Cardiac muscle cell (in vitro differentiated cells and primary cell): Measurements from ENCODE around the gene PI4KB. TPM values are rescaled to one million over a fixed set of nuclear protein-coding genes. Genes with fewer than 3 reads are reported as not detected.

Experiments used
- DNase-seq, 2 donors: peaks; one replicate each; pipeline versions ENCODE4 v3.0.0 to v3.0.0-alpha.2; 2010 to 2017; ENCODE audit warnings: low read depth in 1 of 2, low spot score in 1 of 2
- H3K27ac ChIP-seq: fragments of 200-600 bp; sonication (generic); 2 replicates; pipeline ENCODE4 v1.5.1; 2016
- H3K27me3 ChIP-seq: fragments of 200-600 bp; sonication (generic); 2 replicates; pipeline ENCODE4 v1.6.0; 2016; ENCODE audit warnings: control low read depth
- H3K36me3 ChIP-seq: fragments of 200-600 bp; sonication (generic); 2 replicates; pipeline ENCODE4 v1.5.1; 2016; ENCODE audit warnings: control low read depth
- H3K4me1 ChIP-seq: fragments of 200-600 bp; sonication (generic); 2 replicates; pipeline ENCODE4 v1.8.1; 2017; ENCODE audit warnings: low read depth, mild to moderate bottlenecking, mixed run types
- H3K4me3 ChIP-seq: fragments of 200-600 bp; sonication (generic); 2 replicates; pipeline ENCODE4 v1.5.1; 2016; ENCODE audit warnings: mild to moderate bottlenecking
- H3K9me3 ChIP-seq: fragments of 200-600 bp; sonication (generic); 2 replicates; pipeline ENCODE4 v1.5.1; 2017; ENCODE audit warnings: low read depth, mild to moderate bottlenecking, control low read depth
- polyA plus RNA-seq: library from polyadenylated mRNA; unstranded; fragments of >200 nt; fragmentation: Nextera tagmentation; extraction: Ambion mirVana; gene quantifications from 2 replicates; pipeline ENCODE4 v1.2.1, GENCODE V29; 2016
- total RNA-seq: library from RNA; depleted of rRNA; stranded (reverse); fragments of >200 nt; gene quantifications from 2 replicates; pipeline ENCODE4 v1.2.3, GENCODE V29; 2016
- TF ChIP-seq, protein P1 (sequence below): IDR thresholded peaks from 2 replicates; pipeline ENCODE4 v1.5.1; 2012; ENCODE audit warnings: low read depth, mild to moderate bottlenecking, low read length

PI4KB gene
- total and polyA plus RNA-seq, 2 experiments from 2014 or later = 46.0 to 53.5 TPM

DNA sequence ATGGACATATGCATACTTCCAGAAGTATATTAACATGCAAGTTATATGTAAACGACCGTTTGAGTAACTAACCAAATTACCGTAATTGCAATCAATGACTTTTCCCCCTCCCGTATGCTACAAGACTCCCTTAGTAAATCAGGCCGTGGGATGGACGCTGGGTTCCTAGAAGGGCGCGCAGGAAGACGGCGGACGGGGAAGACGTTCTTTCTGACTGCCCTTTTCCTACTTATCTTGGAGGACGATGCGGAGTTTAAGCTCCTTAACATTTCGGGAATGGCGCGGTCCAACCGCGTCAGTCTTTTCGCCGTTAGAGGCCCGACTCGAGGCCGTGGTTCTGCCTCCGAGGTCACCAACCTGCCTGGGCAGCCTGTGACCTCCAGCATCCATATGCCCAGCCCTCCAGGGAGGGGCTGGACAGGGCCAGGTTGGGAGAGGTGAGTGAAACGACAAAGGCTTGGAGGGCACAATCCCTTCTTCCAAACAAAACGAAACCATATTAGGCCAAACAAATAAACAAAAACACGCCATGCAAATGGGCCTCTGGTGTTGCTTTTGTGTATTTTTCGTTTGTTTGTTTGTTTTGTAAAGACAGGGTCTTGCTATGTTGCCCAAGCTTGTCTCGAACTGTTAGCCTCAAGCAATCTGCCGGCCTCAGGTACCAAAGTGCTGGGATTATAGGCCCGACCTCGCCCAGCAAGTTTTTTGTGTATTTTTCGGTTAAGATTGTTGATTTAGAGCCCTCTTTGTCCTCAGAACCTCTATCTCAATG is 873 bp upstream of the PI4KB start:
- Histone ChIP-seq H3K9me3 (no peaks in the 10 kb centered on the region), H3K36me3 (no peaks in the 10 kb centered on the region), H3K4me3 (peak overlapping the region; percentile 97), H3K27me3 (no peaks in the 10 kb centered on the region), H3K27ac (peak overlapping the region; percentile 99), H3K4me1 (peaks cover 14% of the 10 kb centered on the region)
- TF ChIP-seq, protein P1, sequence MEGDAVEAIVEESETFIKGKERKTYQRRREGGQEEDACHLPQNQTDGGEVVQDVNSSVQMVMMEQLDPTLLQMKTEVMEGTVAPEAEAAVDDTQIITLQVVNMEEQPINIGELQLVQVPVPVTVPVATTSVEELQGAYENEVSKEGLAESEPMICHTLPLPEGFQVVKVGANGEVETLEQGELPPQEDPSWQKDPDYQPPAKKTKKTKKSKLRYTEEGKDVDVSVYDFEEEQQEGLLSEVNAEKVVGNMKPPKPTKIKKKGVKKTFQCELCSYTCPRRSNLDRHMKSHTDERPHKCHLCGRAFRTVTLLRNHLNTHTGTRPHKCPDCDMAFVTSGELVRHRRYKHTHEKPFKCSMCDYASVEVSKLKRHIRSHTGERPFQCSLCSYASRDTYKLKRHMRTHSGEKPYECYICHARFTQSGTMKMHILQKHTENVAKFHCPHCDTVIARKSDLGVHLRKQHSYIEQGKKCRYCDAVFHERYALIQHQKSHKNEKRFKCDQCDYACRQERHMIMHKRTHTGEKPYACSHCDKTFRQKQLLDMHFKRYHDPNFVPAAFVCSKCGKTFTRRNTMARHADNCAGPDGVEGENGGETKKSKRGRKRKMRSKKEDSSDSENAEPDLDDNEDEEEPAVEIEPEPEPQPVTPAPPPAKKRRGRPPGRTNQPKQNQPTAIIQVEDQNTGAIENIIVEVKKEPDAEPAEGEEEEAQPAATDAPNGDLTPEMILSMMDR = no peak
- no peak for DNase-seq

DNA sequence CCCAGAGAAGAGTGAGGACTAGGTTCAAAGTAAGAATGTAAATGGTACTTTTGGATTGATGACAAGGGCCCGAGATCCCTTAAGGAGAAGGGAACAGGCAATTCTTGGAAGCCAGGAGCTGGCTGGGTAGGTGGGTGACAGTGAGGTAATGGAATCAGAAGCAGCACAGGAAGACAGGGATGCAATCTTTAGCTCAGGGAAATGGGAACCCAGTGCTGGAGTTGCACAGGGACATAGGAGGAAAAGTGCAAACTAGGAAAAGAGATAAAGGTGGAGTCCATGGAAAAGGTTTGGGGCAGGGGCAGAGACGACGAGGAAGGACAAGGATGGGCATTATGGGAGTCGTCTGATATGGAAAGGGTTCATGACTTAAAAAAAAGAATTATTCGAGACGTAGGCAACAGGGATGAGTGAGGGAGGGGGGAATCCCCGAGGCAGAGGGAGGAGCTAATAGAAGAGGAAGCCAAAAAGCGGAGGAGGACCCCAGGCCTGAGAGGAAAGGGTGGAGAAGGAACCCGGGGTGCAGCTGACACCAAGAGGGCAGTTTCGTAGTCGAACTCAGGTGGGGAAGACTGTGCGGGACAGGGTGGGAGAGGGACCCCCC is 495 bp downstream of the PI4KB start:
- Histone ChIP-seq H3K4me1 (peaks cover 14% of the 10 kb centered on the region), H3K27me3 (no peaks in the 10 kb centered on the region), H3K4me3 (peak overlapping the region; percentile 97), H3K36me3 (no peaks in the 10 kb centered on the region), H3K27ac (peak overlapping the region; percentile 99), H3K9me3 (no peaks in the 10 kb centered on the region)
- peak in 1 of 2 donors; percentile 60 for DNase-seq
- TF ChIP-seq, protein P1 = no peak

DNA sequence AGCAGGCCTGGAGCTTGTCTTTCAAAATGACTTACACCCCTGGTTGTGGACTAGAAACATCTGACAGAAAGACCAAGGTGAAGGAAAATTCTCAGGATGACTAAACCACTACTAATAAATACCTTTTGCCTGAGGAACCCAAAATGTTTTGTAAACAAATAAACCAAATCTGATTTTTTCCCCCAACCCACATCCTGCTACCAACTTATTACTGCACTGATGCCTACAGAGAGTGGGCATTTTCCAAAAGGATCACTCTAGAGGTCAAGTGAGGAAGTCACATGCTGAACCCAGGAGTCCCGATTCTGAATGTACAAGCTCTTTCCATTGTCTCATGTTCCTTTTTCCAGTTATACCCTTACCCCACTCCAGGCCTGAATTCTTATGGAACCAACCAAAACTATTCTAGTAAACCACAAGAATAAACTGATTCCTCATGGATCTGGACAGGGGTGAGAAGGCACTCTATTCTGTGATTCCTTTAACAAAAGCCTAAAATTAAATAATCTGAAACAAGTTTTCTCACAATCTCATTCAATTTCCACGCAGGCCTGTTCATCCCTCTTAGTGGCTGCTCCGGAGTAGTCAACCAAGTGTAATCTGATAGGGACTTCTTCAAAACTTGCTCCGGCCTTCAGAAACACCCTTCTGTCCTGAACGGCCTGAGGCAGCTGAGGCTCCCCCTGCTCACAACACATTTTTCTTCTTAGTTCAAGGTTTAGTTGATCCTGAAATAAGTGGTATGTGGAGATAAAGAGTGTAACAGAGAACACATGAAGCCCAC is 1.4 kb downstream of the PI4KB start:
- Histone ChIP-seq H3K4me1 (peaks cover 14% of the 10 kb centered on the region), H3K36me3 (no peaks in the 10 kb centered on the region), H3K4me3 (peak overlapping the region; percentile 97), H3K27ac (peak overlapping the region; percentile 99), H3K9me3 (no peaks in the 10 kb centered on the region), H3K27me3 (no peaks in the 10 kb centered on the region)
- TF ChIP-seq, protein P1 = no peak
- DNase-seq = no peak

DNA sequence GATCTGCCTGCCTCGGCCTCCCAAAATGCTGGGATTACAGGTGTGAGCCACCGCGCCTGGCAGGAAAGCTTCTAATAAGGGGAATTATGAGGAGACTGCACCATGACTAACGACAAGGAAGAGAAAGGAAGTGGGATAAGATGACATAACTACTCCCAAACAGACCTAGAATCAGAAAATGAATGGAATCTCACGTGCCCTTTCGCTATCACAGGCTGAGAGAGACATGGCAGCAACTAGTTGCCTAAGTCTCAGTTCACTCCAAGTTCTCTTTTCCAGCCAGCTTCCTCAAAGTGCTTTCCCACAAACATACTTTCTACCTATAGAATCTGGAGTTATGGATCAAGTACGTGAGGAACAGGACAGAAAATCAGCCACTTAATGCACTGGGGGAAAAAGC is 2.0 kb downstream of the PI4KB start:
- TF ChIP-seq, protein P1 = no peak
- DNase-seq = peak in 1 of 2 donors; percentile 42
- Histone ChIP-seq H3K36me3 (no peaks in the 10 kb centered on the region), H3K4me3 (no peak overlapping the region), H3K9me3 (no peaks in the 10 kb centered on the region), H3K4me1 (peaks cover 14% of the 10 kb centered on the region), H3K27ac (no peak overlapping the region), H3K27me3 (no peaks in the 10 kb centered on the region)

DNA sequence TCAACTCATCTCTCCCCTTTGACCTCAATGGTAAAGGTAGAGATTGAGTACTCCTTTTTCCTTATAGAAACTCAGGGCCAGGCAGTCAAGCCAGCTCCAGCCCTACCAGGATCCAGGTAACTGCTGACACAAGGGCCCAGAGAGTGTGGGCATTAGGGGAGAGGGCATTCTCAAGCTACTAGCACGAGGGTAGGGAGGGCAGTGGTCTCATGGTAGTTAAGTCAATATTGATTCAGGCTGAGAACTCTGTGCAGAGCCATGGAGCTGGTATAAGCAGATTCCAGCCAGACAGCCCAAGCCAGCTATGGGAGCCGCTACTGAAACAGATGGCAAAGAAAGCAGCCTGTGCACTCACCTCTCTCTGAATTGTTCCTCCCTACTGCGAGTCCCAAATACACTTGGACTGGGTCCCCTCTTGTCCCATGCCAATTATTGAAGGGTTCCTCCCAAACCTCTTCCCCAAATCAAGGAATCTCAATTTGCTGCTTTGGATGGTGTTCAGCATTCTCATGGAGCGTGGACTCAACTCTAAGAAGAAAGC is 2.8 kb downstream of the PI4KB start:
- TF ChIP-seq, protein P1 = no peak
- Histone ChIP-seq H3K4me3 (no peak overlapping the region), H3K4me1 (peaks cover 14% of the 10 kb centered on the region), H3K27me3 (no peaks in the 10 kb centered on the region), H3K27ac (no peak overlapping the region), H3K36me3 (no peaks in the 10 kb centered on the region), H3K9me3 (no peaks in the 10 kb centered on the region)
- DNase-seq = no peak
